ENCODE measurements around the gene CPT1A.

DNA sequence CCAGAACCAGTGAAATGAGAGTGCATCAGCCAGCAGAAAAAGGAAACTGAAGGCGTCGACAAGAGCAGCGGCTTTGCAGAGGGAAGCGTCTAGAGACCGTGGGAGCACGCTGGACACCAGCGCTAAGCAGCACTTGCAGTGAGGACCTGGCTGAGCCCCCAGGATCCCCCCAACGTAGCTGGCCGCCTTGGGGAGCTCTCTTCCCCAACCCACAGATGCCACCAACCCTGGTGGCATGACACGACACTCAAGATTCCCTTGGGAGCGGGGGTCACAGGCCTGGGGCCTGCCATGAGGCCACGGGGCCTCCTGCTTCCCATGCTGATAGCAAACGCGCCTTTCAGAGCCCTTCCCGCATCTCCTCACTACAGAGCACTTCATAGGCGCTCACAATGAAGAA lies 77.0 kb downstream of the CPT1A start:
- TF ChIP-seq, protein P1, sequence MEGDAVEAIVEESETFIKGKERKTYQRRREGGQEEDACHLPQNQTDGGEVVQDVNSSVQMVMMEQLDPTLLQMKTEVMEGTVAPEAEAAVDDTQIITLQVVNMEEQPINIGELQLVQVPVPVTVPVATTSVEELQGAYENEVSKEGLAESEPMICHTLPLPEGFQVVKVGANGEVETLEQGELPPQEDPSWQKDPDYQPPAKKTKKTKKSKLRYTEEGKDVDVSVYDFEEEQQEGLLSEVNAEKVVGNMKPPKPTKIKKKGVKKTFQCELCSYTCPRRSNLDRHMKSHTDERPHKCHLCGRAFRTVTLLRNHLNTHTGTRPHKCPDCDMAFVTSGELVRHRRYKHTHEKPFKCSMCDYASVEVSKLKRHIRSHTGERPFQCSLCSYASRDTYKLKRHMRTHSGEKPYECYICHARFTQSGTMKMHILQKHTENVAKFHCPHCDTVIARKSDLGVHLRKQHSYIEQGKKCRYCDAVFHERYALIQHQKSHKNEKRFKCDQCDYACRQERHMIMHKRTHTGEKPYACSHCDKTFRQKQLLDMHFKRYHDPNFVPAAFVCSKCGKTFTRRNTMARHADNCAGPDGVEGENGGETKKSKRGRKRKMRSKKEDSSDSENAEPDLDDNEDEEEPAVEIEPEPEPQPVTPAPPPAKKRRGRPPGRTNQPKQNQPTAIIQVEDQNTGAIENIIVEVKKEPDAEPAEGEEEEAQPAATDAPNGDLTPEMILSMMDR (conservative IDR thresholded peaks at IDR 0.05 in 1 of 2, IDR thresholded peaks at IDR 0.05 in 1 of 2; ENCODE audit: extremely low read depth in 1 of 2, insufficient read depth in 1 of 2, low read depth in 1 of 2, low read length in 2 of 2): no peak
- no peak for TF ChIP-seq EZH2 (IDR thresholded peaks at IDR 0.05; ENCODE audit: borderline replicate concordance, low read length)
